ENCODE results near the gene WNT8B.

GRCh38 chr10:100529475-100530298, 66.9 kb downstream of the WNT8B start, which contains the start of gene NDUFB8:
- TF ChIP-seq CTCF (IDR thresholded peaks at IDR 0.05; ENCODE audit: low read depth, low read length) (no peak), POLR2A (IDR thresholded peaks at IDR 0.05; ENCODE audit: extremely low read depth, insufficient read length) (peak; percentile 83), MAX (IDR thresholded peaks at IDR 0.05; ENCODE audit: low read depth, low read length) (peak; percentile 69)
